B cell (primary cell): ENCODE data around the gene OR10A3.

Experiments
- EZH2 ChIP-seq: IDR thresholded peaks from 2 replicates; pipeline ENCODE4 v1.6.1; 2012; ENCODE audit warnings: borderline replicate concordance, low read depth, mild to moderate bottlenecking, moderate library complexity, low read length; ENCODE audit not compliant: insufficient read depth, poor library complexity, severe bottlenecking
- TF ChIP-seq, protein P1 (sequence below): fragments of 200-600 bp; IDR thresholded peaks from one replicate; pipeline ENCODE4 v1.8.0; 2022; ENCODE audit warnings: antibody characterized with exemption, mild to moderate bottlenecking

DNA sequence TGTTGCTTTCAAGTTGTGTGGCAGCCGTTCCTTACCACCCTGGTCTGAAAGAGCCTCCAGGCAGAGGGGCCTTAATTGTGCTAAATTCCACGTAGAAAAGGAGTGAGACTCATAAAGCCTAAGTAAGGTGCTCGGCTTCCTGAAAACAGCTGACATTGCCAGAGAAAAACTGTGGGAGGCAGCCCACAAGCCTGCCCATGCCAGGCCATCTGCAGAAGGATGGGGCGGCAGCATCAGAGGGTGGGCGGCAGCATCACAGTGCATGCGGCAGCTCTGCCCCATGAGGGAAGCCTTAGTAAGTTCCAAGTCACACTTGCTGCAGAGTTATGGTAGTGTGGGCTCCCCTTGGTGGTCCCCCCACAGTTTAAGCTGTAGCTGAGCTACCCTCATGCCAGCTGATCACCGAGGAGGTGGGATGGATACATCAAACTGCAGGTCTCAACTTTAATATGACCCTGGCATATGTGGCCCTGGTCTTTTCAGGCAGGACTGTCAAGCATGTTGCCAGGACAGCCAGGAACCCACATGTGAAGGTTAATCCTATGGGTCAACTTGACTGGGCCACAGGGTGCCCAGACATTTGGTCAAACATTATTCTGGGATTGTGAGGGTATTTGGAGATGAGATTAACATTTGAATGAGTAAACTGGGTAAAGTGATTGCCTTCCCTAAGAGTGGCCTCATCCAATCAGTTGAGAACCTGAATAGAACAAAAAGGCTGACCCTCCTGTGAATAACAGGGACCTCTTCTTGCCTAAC, 42.5 kb upstream of the OR10A3 start:
- TF ChIP-seq, protein P1, sequence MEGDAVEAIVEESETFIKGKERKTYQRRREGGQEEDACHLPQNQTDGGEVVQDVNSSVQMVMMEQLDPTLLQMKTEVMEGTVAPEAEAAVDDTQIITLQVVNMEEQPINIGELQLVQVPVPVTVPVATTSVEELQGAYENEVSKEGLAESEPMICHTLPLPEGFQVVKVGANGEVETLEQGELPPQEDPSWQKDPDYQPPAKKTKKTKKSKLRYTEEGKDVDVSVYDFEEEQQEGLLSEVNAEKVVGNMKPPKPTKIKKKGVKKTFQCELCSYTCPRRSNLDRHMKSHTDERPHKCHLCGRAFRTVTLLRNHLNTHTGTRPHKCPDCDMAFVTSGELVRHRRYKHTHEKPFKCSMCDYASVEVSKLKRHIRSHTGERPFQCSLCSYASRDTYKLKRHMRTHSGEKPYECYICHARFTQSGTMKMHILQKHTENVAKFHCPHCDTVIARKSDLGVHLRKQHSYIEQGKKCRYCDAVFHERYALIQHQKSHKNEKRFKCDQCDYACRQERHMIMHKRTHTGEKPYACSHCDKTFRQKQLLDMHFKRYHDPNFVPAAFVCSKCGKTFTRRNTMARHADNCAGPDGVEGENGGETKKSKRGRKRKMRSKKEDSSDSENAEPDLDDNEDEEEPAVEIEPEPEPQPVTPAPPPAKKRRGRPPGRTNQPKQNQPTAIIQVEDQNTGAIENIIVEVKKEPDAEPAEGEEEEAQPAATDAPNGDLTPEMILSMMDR, result no peak
- no peak for TF ChIP-seq EZH2
